Measurements from ENCODE around the gene DNAJC8. TPM values are rescaled to one million over a fixed set of nuclear protein-coding genes. Genes with fewer than 3 reads are reported as not detected.

The DNAJC8 gene
- total and polyA plus RNA-seq, 4 experiments from 2014 or later, result 71.5 to 199 (median 113) TPM

DNA sequence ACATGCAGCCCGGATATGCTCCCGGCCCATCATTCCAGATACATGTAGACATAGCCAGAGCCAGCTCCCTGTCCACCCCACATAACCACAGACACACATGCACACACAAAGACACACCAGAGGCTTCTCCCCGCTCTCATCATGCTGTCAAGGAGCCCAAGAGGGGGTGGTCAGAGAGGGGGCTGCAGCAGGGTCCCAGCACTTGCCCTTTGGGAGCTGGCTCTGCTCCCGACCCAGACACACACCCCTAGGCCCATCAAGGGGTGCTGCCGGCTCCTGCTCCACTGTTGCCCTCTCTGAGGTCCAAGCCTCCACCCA lies 58.9 kb downstream of the DNAJC8 start:
- intact Hi-C loops (cut with micrococcal nuclease), result no loop called here

DNA sequence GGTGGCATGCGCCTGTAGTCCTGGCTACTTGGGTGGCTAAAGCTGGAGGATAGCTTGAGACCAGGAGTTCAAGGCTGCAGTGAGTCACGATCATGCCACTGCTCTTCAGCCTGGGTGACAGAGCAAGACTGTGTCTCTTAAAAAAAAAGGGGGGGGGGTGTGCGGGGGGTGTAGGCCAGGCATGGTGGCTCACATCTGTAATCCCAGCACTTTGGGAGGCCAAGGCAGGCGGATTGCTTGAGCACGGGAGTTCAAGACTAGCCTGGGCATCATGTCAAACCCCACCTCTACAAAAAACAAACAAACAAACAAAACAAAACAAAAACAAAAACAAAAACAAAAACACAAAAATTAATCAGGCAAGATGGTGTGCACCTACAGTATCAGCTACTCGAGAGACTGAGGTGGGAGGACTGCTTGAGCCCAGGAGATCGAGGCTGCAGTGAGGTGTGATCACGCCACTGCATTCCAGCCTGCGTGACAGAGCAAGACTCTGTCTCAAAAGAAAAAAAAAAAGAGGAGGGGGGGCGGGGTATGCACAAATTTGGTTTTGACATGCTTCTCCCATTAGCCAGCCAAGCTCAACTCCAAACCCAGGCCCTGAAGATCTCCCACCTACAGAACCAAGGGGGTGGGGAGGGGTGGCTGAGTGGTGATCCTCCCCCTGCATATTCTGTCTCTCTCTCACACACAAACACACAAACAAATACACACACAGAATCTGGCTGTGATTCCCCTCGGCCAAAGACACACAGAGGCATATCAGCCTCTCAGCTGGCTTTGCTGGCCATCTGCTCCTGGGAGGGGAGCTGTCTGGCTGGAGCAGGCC lies 59.5 kb downstream of the DNAJC8 start:
- DNase-seq, result no peak
- Histone ChIP-seq H3K36me3 (ENCODE audit: insufficient read depth, low read length) (no peaks in the 10 kb centered on the region), H3K4me1 (ENCODE audit: insufficient read depth, low read length) (peaks cover 53% of the 10 kb centered on the region), H3K9me3 (ENCODE audit: control insufficient read depth in 1 of 2, low read length in 2 of 2) (no peaks in the 10 kb centered on the region), H3K4me3 (ENCODE audit: low read length in 2 of 2) (no peak overlapping the region), H3K27ac (ENCODE audit: low read depth, low read length) (no peak overlapping the region), H3K27me3 (ENCODE audit: insufficient read depth, low read length) (no peaks in the 10 kb centered on the region)
- Mint-ChIP-seq H3K9me3 (no peaks in the 10 kb centered on the region), H3K4me3 (peak overlapping the region in 1 of 8 donors; percentile 70), H3K36me3 (no peaks in the 10 kb centered on the region), H3K27ac (peak overlapping the region in 1 of 7 donors; percentile 83), H3K27me3 (peaks cover 2% of the 10 kb centered on the region in 2 donors), H3K4me1 (peaks cover 29 to 48% (median 38%) of the 10 kb centered on the region in 4 donors)
- ChIA-PET POLR2A (ENCODE audit: partially characterized antibody) (no interaction called here), CTCF (ENCODE audit: partially characterized antibody) (interaction anchor here (0.8 to 1.1 kb wide), 2 partner anchors 9 to 84 kb away, joined by 3 to 4 read pairs; no protein-coding TSS in a partner anchor)
- intact Hi-C loops (cut with micrococcal nuclease), result no loop called here

More for the DNA sequence above, 58.9 kb downstream of the DNAJC8 start:
- ChIA-PET POLR2A (ENCODE audit: partially characterized antibody) (no interaction called here), CTCF (ENCODE audit: partially characterized antibody) (no interaction called here)
- no peaks in the 10 kb centered on the region for H3K9me3 ChIP-seq (ENCODE audit: control insufficient read depth in 1 of 2, low read length in 2 of 2)
- peaks cover 24 to 42% (median 33%) of the 10 kb centered on the region in 4 donors for H3K4me1 Mint-ChIP-seq
- peaks cover 2% of the 10 kb centered on the region in 2 donors for H3K27me3 Mint-ChIP-seq
- H3K4me3 ChIP-seq (ENCODE audit: low read length in 2 of 2), result no peak overlapping the region
- peaks cover 47% of the 10 kb centered on the region for H3K4me1 ChIP-seq (ENCODE audit: insufficient read depth, low read length)
- H3K9me3 Mint-ChIP-seq, result no peaks in the 10 kb centered on the region
- H3K27me3 ChIP-seq (ENCODE audit: insufficient read depth, low read length), result no peaks in the 10 kb centered on the region
- no peaks in the 10 kb centered on the region for H3K36me3 ChIP-seq (ENCODE audit: insufficient read depth, low read length)
- no peaks in the 10 kb centered on the region for H3K36me3 Mint-ChIP-seq
- no peak overlapping the region for H3K27ac ChIP-seq (ENCODE audit: low read depth, low read length)
- H3K4me3 Mint-ChIP-seq, result peak overlapping the region in 1 of 8 donors; percentile 70
- DNase-seq, result no peak
- peak overlapping the region in 1 of 7 donors; percentile 83 for H3K27ac Mint-ChIP-seq

DNA sequence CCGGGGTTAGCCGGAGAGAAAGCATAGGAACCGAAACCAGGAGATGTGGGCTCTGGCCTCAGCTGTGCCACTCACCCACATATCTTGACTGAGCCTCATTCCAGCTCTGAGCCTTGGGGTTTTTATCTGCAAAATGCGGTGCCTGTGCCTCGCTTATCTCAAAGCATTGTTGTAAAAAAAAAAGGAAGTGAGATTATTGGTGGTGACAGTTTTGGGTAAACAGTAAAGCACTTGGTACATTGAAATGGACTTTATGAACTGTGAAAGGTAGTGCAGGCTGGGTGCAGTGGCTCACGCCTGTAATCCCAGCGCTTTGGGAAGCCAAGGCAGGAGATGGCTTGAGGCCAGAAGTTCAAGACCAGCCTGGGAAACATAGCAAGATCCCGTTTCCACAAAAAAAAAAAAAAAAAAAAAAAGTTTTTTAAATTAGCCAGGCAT lies 60.1 kb downstream of the DNAJC8 start:
- Mint-ChIP-seq H3K4me3 (peak overlapping the region; percentile 29 to 85 (median 71)), H3K27ac (peak overlapping the region in 3 of 7 donors; percentile 9 to 57 (median 10)), H3K9me3 (no peaks in the 10 kb centered on the region), H3K36me3 (no peaks in the 10 kb centered on the region), H3K27me3 (peaks cover 2% of the 10 kb centered on the region in 2 donors), H3K4me1 (peaks cover 32 to 51% (median 41%) of the 10 kb centered on the region in 4 donors)
- POLR2A ChIA-PET (ENCODE audit: partially characterized antibody), result no interaction called here
- H3K4me1 ChIP-seq (ENCODE audit: insufficient read depth, low read length), result peaks cover 56% of the 10 kb centered on the region
- intact Hi-C loops (cut with micrococcal nuclease), result no loop called here
- no peaks in the 10 kb centered on the region for H3K36me3 ChIP-seq (ENCODE audit: insufficient read depth, low read length)
- CTCF ChIA-PET (ENCODE audit: partially characterized antibody), result interaction anchor here (0.7 to 1.1 kb wide), 3 partner anchors 8 to 84 kb away, joined by 3 to 4 read pairs (median 3); no protein-coding TSS in a partner anchor
- H3K4me3 ChIP-seq (ENCODE audit: low read length in 2 of 2), result no peak overlapping the region
- DNase-seq, result peak; percentile 23 to 49 (median 45)
- H3K27me3 ChIP-seq (ENCODE audit: insufficient read depth, low read length), result no peaks in the 10 kb centered on the region
- H3K27ac ChIP-seq (ENCODE audit: low read depth, low read length), result no peak overlapping the region
- no peaks in the 10 kb centered on the region for H3K9me3 ChIP-seq (ENCODE audit: control insufficient read depth in 1 of 2, low read length in 2 of 2)

DNA sequence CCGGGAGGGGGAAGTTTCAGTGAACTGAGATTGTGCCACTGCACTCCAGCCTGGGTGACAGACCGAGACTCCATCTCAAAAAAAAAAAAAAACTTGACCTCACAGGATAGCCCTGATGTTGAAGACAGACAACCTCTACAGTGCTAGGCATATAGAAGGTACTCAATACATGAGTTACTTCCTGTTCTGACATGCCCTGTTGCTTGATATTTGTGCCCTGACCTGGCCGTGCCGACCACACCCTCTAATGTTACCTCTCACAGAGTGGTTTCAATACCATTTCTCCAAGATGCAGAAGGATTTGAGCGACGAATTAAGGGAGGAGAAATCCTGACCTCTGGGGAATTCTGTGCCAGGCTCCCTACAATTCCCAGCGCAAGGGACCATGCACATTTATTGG lies 61.6 kb downstream of the DNAJC8 start:
- H3K27me3 Mint-ChIP-seq, result peaks cover 0 to 2% of the 10 kb centered on the region in 2 donors
- peak overlapping the region in 5 of 8 donors; percentile 13 to 61 (median 43) for H3K4me3 Mint-ChIP-seq
- DNase-seq, result no peak
- H3K27ac Mint-ChIP-seq, result no peak overlapping the region
- H3K36me3 Mint-ChIP-seq, result no peaks in the 10 kb centered on the region
- ChIA-PET CTCF (ENCODE audit: partially characterized antibody) (interaction anchor here (0.6 to 1.8 kb wide), 2 partner anchors 73 to 79 kb away, joined by 3 to 6 read pairs; no protein-coding TSS in a partner anchor), POLR2A (ENCODE audit: partially characterized antibody) (no interaction called here)
- Histone ChIP-seq H3K9me3 (ENCODE audit: control insufficient read depth in 1 of 2, low read length in 2 of 2) (no peaks in the 10 kb centered on the region), H3K4me3 (ENCODE audit: low read length in 2 of 2) (no peak overlapping the region), H3K27ac (ENCODE audit: low read depth, low read length) (no peak overlapping the region), H3K36me3 (ENCODE audit: insufficient read depth, low read length) (no peaks in the 10 kb centered on the region), H3K27me3 (ENCODE audit: insufficient read depth, low read length) (no peaks in the 10 kb centered on the region), H3K4me1 (ENCODE audit: insufficient read depth, low read length) (peaks cover 56% of the 10 kb centered on the region)
- intact Hi-C loops (cut with micrococcal nuclease), result no loop called here
- H3K9me3 Mint-ChIP-seq, result no peaks in the 10 kb centered on the region
- H3K4me1 Mint-ChIP-seq, result peaks cover 30 to 55% (median 42%) of the 10 kb centered on the region in 4 donors

DNA sequence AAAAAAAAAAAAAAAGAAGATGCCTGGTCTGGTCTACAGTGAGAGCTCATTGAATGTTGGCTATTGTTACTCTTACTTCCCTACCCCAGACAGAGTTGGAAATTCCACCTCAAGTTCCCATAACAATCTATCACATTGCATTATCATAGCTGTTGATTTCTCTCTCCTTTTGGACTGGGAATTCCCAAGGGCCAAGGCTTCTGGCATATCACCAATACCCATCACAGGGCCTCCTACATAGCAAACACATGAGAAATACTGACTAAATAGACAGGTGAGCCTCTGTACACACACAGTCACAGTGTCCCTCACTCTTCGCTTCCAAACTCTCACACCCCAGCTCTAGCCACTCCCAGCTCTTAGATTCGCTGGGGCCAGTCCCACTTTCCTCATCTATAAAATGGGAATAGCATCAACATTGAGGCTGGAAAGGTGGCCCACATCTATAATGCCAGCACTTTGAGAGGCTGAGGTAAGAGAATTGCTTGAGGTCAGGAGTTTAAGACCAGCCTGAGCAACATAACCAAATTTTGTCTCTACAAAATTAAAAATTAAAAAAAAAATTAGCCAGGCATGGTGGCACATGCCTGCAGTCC lies 62.7 kb downstream of the DNAJC8 start:
- no peaks in the 10 kb centered on the region for H3K36me3 Mint-ChIP-seq
- H3K9me3 Mint-ChIP-seq, result peaks cover 0 to 1% (median 0%) of the 10 kb centered on the region in 8 donors
- H3K27ac Mint-ChIP-seq, result peak overlapping the region in 2 of 7 donors; percentile 23 to 43
- DNase-seq, result no peak
- peak overlapping the region in 2 of 8 donors; percentile 14 to 28 for H3K4me3 Mint-ChIP-seq
- ChIA-PET POLR2A (ENCODE audit: partially characterized antibody) (interaction anchor here (2.8 kb wide), 1 partner anchor 82 kb away, joined by 9 read pairs; the partner anchor contains the start of gene EYA3), CTCF (ENCODE audit: partially characterized antibody) (interaction anchor here (1.1 to 1.8 kb wide), 3 partner anchors 9 to 78 kb away, joined by 3 to 6 read pairs (median 4); no protein-coding TSS in a partner anchor)
- Histone ChIP-seq H3K36me3 (ENCODE audit: insufficient read depth, low read length) (no peaks in the 10 kb centered on the region), H3K27ac (ENCODE audit: low read depth, low read length) (no peak overlapping the region), H3K27me3 (ENCODE audit: insufficient read depth, low read length) (no peaks in the 10 kb centered on the region), H3K4me3 (ENCODE audit: low read length in 2 of 2) (no peak overlapping the region), H3K4me1 (ENCODE audit: insufficient read depth, low read length) (peaks cover 56% of the 10 kb centered on the region), H3K9me3 (ENCODE audit: control insufficient read depth in 1 of 2, low read length in 2 of 2) (no peaks in the 10 kb centered on the region)
- intact Hi-C loops (cut with micrococcal nuclease), result no loop called here
- peaks cover 30 to 55% (median 42%) of the 10 kb centered on the region in 4 donors for H3K4me1 Mint-ChIP-seq
- peaks cover 0 to 2% of the 10 kb centered on the region in 2 donors for H3K27me3 Mint-ChIP-seq

DNA sequence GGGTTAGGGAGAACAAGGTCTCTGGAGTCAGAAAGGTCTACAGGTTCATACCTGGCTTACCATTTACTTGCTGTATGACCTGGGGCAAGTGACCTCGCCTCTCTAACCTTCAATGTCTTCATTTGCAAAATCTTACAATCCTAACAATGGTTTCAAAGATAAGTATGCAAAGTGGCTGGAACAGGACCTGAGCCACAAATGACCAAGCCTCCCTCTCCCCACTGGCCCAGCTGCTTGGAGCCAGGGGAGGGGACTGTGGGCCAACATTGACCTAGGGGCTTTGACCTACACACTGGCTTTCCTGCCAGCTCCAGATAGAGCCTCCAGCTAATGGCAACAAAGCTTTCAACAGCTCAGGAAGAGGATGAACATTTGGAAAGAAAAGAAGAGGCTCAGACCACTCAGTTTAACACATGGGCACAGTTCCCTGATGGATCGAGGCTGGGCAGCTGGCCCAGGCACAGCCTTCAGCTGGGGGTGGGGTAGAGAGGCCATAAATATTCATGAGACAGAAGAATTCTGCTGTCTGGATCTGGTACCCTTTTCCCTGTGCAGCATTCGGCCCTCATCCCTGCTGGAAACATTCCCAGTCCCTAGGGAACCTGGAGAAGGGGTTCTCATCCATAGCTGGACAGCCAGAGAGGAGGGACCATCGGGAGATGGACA lies 69.2 kb downstream of the DNAJC8 start:
- Mint-ChIP-seq H3K4me1 (peaks cover 6 to 12% (median 7%) of the 10 kb centered on the region in 4 donors), H3K9me3 (peaks cover 0 to 4% (median 0%) of the 10 kb centered on the region in 8 donors), H3K27ac (no peak overlapping the region), H3K36me3 (no peaks in the 10 kb centered on the region), H3K27me3 (peaks cover 0 to 3% of the 10 kb centered on the region in 2 donors), H3K4me3 (no peak overlapping the region)
- intact Hi-C loops (cut with micrococcal nuclease), result no loop called here
- Histone ChIP-seq H3K27ac (ENCODE audit: low read depth, low read length) (no peak overlapping the region), H3K36me3 (ENCODE audit: insufficient read depth, low read length) (no peaks in the 10 kb centered on the region), H3K9me3 (ENCODE audit: control insufficient read depth in 1 of 2, low read length in 2 of 2) (no peaks in the 10 kb centered on the region), H3K27me3 (ENCODE audit: insufficient read depth, low read length) (no peaks in the 10 kb centered on the region), H3K4me3 (ENCODE audit: low read length in 2 of 2) (no peak overlapping the region), H3K4me1 (ENCODE audit: insufficient read depth, low read length) (peaks cover 6% of the 10 kb centered on the region)
- DNase-seq, result no peak
- ChIA-PET POLR2A (ENCODE audit: partially characterized antibody) (no interaction called here), CTCF (ENCODE audit: partially characterized antibody) (interaction anchor here (1.5 kb wide), 1 partner anchor 72 kb away, joined by 6 read pairs; no protein-coding TSS in a partner anchor)

All from CD4-positive, alpha-beta memory T cell (primary cell).